Stomach (tissue), 9 donors: Measurements from ENCODE around the gene CCR7. TPM values are rescaled to one million over a fixed set of nuclear protein-coding genes. Genes with fewer than 3 reads are reported as not detected.

Source experiments
- DNase-seq, 2 donors: peaks; one replicate each; pipeline versions ENCODE4 v3.0.0 to v3.0.0-alpha.2; 2013 to 2019
- H3K27ac ChIP-seq, 5 donors: fragments of 200-600 bp in 4 of 5; sonication (generic) in 4 of 5; one replicate each; pipeline ENCODE4 v1.5.1; 2013 to 2019; ENCODE audit warnings: mild to moderate bottlenecking in 1 of 5, moderate library complexity in 1 of 5
- H3K27me3 ChIP-seq, 3 donors: fragments of 200-600 bp; sonication (generic); one replicate each; pipeline ENCODE4 v1.5.1; 2017 to 2019; ENCODE audit warnings: mixed run types in 1 of 3
- H3K36me3 ChIP-seq, 4 donors: fragments of 200-600 bp; sonication (generic); 1 replicate in 3 of 4; 2 replicates in 1 of 4; pipeline ENCODE4 v1.5.1; 2016 to 2019
- H3K4me1 ChIP-seq, 4 donors: fragments of 200-600 bp; sonication (generic); one replicate each; pipeline ENCODE4 v1.5.1; 2016 to 2019
- H3K4me3 ChIP-seq, 4 donors: fragments of 200-600 bp; sonication (generic) in 3 of 4; one replicate each; pipeline ENCODE4 v1.5.1; 2016 to 2019; ENCODE audit warnings: mild to moderate bottlenecking in 1 of 4
- H3K9me3 ChIP-seq, 4 donors: fragments of 200-600 bp; sonication (generic); one replicate each; pipeline ENCODE4 v1.5.1; 2016 to 2019
- CTCF ChIP-seq, 7 experiments: fragments of 450-650 bp in 4 of 7; fragments of 200-600 bp in 3 of 7; sonication (generic) in 3 of 7; IDR thresholded peaks; one replicate each; pipeline ENCODE4 v1.5.1; 2016 to 2019; ENCODE audit warnings: antibody characterized with exemption in 7 of 7, control low read depth in 2 of 7, mild to moderate bottlenecking in 1 of 7
- EP300 ChIP-seq: sonication (generic); formaldehyde crosslinking; IDR thresholded peaks from one replicate; pipeline ENCODE4 v1.6.1; 2017; ENCODE audit warnings: antibody characterized with exemption
- POLR2A ChIP-seq, 4 donors: fragments of 450-650 bp; IDR thresholded peaks; one replicate each; pipeline ENCODE4 v1.6.1; 2016; ENCODE audit warnings: antibody characterized with exemption in 4 of 4, control low read depth in 2 of 4, mild to moderate bottlenecking in 1 of 4, moderate library complexity in 1 of 4
- POLR2AphosphoS5 ChIP-seq, 3 donors: sonication (generic); formaldehyde crosslinking; IDR thresholded peaks; one replicate each; pipeline ENCODE4 v1.6.1; 2016; ENCODE audit warnings: antibody characterized with exemption in 3 of 3
- WGBS, 5 donors: extraction: QIAGEN DNeasy Blood & Tissue Kit in 3 of 5; methylation state at CpG; one replicate each; pipeline versions ENCODE4 v1.1.5 to v1.1.7; 2013 to 2018; 5-methylcytosine and 5-hydroxymethylcytosine counted together
- intact Hi-C: fragments of 100-400 bp; cut with DNase I; formaldehyde crosslinking; loops from one replicate; pipeline ENCODE4 v1.15.1; 2023; ENCODE audit warnings: low total_unique reads
- polyA plus RNA-seq, 3 donors: library from polyadenylated mRNA; stranded (reverse); fragments of 200-250 nt; gene quantifications; one replicate each; pipeline ENCODE4 v1.2.3, GENCODE V29; 2013
- total RNA-seq, 5 donors: library from RNA; depleted of rRNA; stranded (reverse); fragments of >200 nt; gene quantifications; one replicate each; pipeline versions ENCODE4 v1.1.0 to v1.2.3, GENCODE V29; 2014 to 2016
- donor health status: healthy with polysubstance abuse.
- donor health status: Bipolar disorder and iron deficiency.
- donor health status: healthy.

The CCR7 gene
- total and polyA plus RNA-seq, 8 donors = 0.92 to 3.1 (median 1.4) TPM; not detected in 5

GRCh38 chr17:40545660-40546059, 19.6 kb downstream of the CCR7 start:
- TF ChIP-seq POLR2A (IDR thresholded peaks at IDR 0.05) (no peak), CTCF (IDR thresholded peaks at IDR 0.05) (no peak), POLR2AphosphoS5 (IDR thresholded peaks at IDR 0.05) (no peak), EP300 (no peak)
- Histone ChIP-seq H3K27ac (peak overlapping the region in 1 of 5 donors; percentile 89), H3K27me3 (no peaks in the 10 kb centered on the region), H3K4me1 (peaks cover 48 to 66% (median 59%) of the 10 kb centered on the region in 4 donors), H3K9me3 (no peaks in the 10 kb centered on the region), H3K36me3 (no peaks in the 10 kb centered on the region), H3K4me3 (no peak overlapping the region)
- 88 to 94% (median 90%) methylated on average over 10 to 11 of the region's 11 CpGs for WGBS, 5 donors
- peak in 1 of 2 donors; percentile 1 for DNase-seq
- intact Hi-C loops = no loop called here

GRCh38 chr17:40542558-40543411, 22.5 kb downstream of the CCR7 start:
- 38 to 53% (median 53%) methylated on average over 12 to 14 of the region's 14 CpGs for WGBS, 5 donors
- peaks cover 24 to 54% (median 39%) of the 10 kb centered on the region in 4 donors for H3K4me1 ChIP-seq

GRCh38 chr17:40541873-40542557, 23.3 kb downstream of the CCR7 start:
- Histone ChIP-seq H3K36me3 (no peaks in the 10 kb centered on the region), H3K27ac (peak overlapping the region; percentile 66 to 94 (median 92)), H3K9me3 (no peaks in the 10 kb centered on the region), H3K27me3 (no peaks in the 10 kb centered on the region), H3K4me3 (no peak overlapping the region), H3K4me1 (peaks cover 25 to 54% (median 37%) of the 10 kb centered on the region in 4 donors)
- TF ChIP-seq POLR2A (IDR thresholded peaks at IDR 0.05) = no peak
- no peak for TF ChIP-seq EP300
- peak in 1 of 3 donors; percentile 2 for TF ChIP-seq POLR2AphosphoS5 (IDR thresholded peaks at IDR 0.05)
- intact Hi-C loops = no loop called here
- peak in 1 of 2 donors; percentile 90 for DNase-seq
- 53 to 72% (median 63%) methylated on average over 15 to 18 of the region's 18 CpGs for WGBS, 5 donors

More at GRCh38 chr17:40542558-40543411, 22.5 kb downstream of the CCR7 start:
- Histone ChIP-seq H3K27me3 (no peaks in the 10 kb centered on the region), H3K36me3 (no peaks in the 10 kb centered on the region), H3K9me3 (no peaks in the 10 kb centered on the region), H3K4me3 (no peak overlapping the region), H3K27ac (peak overlapping the region; percentile 66 to 94 (median 92))
- intact Hi-C loops = no loop called here
- TF ChIP-seq POLR2A (IDR thresholded peaks at IDR 0.05) = no peak
- peak; percentile 99 for TF ChIP-seq EP300
- no peak for TF ChIP-seq CTCF (IDR thresholded peaks at IDR 0.05)
- peak; percentile 83 to 95 (median 90) for TF ChIP-seq POLR2AphosphoS5 (IDR thresholded peaks at IDR 0.05)
- DNase-seq = peak; percentile 49 to 96

GRCh38 chr17:40541060-40541872, 24.0 kb downstream of the CCR7 start:
- Histone ChIP-seq H3K27ac (peak overlapping the region; percentile 66 to 94 (median 92)), H3K4me3 (no peak overlapping the region), H3K36me3 (no peaks in the 10 kb centered on the region), H3K9me3 (no peaks in the 10 kb centered on the region), H3K4me1 (peaks cover 33 to 61% (median 44%) of the 10 kb centered on the region in 4 donors), H3K27me3 (no peaks in the 10 kb centered on the region)
- no peak for TF ChIP-seq CTCF (IDR thresholded peaks at IDR 0.05)
- TF ChIP-seq POLR2AphosphoS5 (IDR thresholded peaks at IDR 0.05) = no peak
- TF ChIP-seq POLR2A (IDR thresholded peaks at IDR 0.05) = no peak
- no peak for TF ChIP-seq EP300
- peak in 1 of 2 donors; percentile 69 for DNase-seq
- intact Hi-C loops = no loop called here
- WGBS, 5 donors = 70 to 85% (median 73%) methylated on average over 15 to 20 of the region's 20 CpGs
